DMS79 treated with DMSO at 0.1 percent for 48 hours (cell line): Measurements from ENCODE around the gene SNAI1.
"Not testable (repeated sequence)": the region's sequence is repeated elsewhere in the genome, so short reads cannot be mapped to it uniquely, and the experiment has no call there.

ENCODE experiments used
- DNase-seq: peaks from one replicate; lab custom pipeline; 2025; lab: John Stamatoyannopoulos, UW

SNAI1 gene

GRCh38 chr20:49987015-49987867 is 4.5 kb downstream of the SNAI1 start:
- DNase-seq = no peak

GRCh38 chr20:49987868-49988690 is 5.3 kb downstream of the SNAI1 start:
- no peak for DNase-seq

- no peak for DNase-seq
Measured at GRCh38 chr20:49989234-49990065, 6.7 kb downstream of the SNAI1 start.

- no peak for DNase-seq
Measured at GRCh38 chr20:49990271-49990720, 7.5 kb downstream of the SNAI1 start.

- no peak for DNase-seq
Measured at GRCh38 chr20:49993301-49993751, 10.5 kb downstream of the SNAI1 start.

GRCh38 chr20:49995586-49995985 is 12.8 kb downstream of the SNAI1 start:
- DNase-seq = no peak

- peak; percentile 7 for DNase-seq
Measured at GRCh38 chr20:49998478-49999188, 15.9 kb downstream of the SNAI1 start.

- DNase-seq = no peak
Measured at GRCh38 chr20:49999329-49999728, 16.5 kb downstream of the SNAI1 start.

GRCh38 chr20:50000548-50001222 is 17.9 kb downstream of the SNAI1 start:
- not testable (repeated sequence) for DNase-seq

GRCh38 chr20:50001784-50002311 is 19.1 kb downstream of the SNAI1 start:
- no peak for DNase-seq

GRCh38 chr20:50003253-50003656 is 20.5 kb downstream of the SNAI1 start:
- no peak for DNase-seq

GRCh38 chr20:50004229-50004628 is 21.4 kb downstream of the SNAI1 start:
- no peak for DNase-seq

- no peak for DNase-seq
Measured at GRCh38 chr20:50005471-50005981, 22.7 kb downstream of the SNAI1 start.

GRCh38 chr20:50007369-50007768 is 24.6 kb downstream of the SNAI1 start:
- no peak for DNase-seq

- no peak for DNase-seq
Measured at GRCh38 chr20:50008007-50008406, 25.2 kb downstream of the SNAI1 start.

- DNase-seq = no peak
Measured at GRCh38 chr20:50009521-50010454, 27.0 kb downstream of the SNAI1 start.

- not testable (repeated sequence) for DNase-seq
Measured at GRCh38 chr20:50011597-50011996, 28.8 kb downstream of the SNAI1 start.

GRCh38 chr20:50012282-50013263 is 29.8 kb downstream of the SNAI1 start:
- no peak for DNase-seq
